ENCODE data around the gene NLRC5.
"Not testable (repeated sequence)": the region's sequence is repeated elsewhere in the genome, so short reads cannot be mapped to it uniquely, and the experiment has no call there.

Gene NLRC5

GRCh38 chr16:57041182-57042156 is 52.1 kb downstream of the NLRC5 start:
- peak; percentile 71 to 90 for DNase-seq (ENCODE audit: extremely low read depth in 1 of 2, low read depth in 1 of 2)

- DNase-seq (ENCODE audit: extremely low read depth in 1 of 2, low read depth in 1 of 2) = peak; percentile 62 to 84
Measured at GRCh38 chr16:57042157-57043111, 53.1 kb downstream of the NLRC5 start.

- no peak for DNase-seq (ENCODE audit: extremely low read depth in 1 of 2, low read depth in 1 of 2)
Measured at GRCh38 chr16:57043248-57043647, 53.9 kb downstream of the NLRC5 start.

- no peak for DNase-seq (ENCODE audit: extremely low read depth in 1 of 2, low read depth in 1 of 2)
Measured at GRCh38 chr16:57044931-57045693, 55.8 kb downstream of the NLRC5 start.

GRCh38 chr16:57045694-57046381 is 56.5 kb downstream of the NLRC5 start:
- no peak for DNase-seq (ENCODE audit: extremely low read depth in 1 of 2, low read depth in 1 of 2)

- no peak for DNase-seq (ENCODE audit: extremely low read depth in 1 of 2, low read depth in 1 of 2)
Measured at GRCh38 chr16:57048095-57048494, 58.7 kb downstream of the NLRC5 start.

- no peak for DNase-seq (ENCODE audit: extremely low read depth in 1 of 2, low read depth in 1 of 2)
Measured at GRCh38 chr16:57049678-57050077, 60.3 kb downstream of the NLRC5 start.

GRCh38 chr16:57051696-57052228 is 62.4 kb downstream of the NLRC5 start:
- DNase-seq (ENCODE audit: extremely low read depth in 1 of 2, low read depth in 1 of 2) = no peak

- DNase-seq (ENCODE audit: extremely low read depth in 1 of 2, low read depth in 1 of 2) = no peak
Measured at GRCh38 chr16:57053206-57053605, 63.8 kb downstream of the NLRC5 start.

GRCh38 chr16:57054338-57054737 is 65.0 kb downstream of the NLRC5 start:
- no peak for DNase-seq (ENCODE audit: extremely low read depth in 1 of 2, low read depth in 1 of 2)

- DNase-seq (ENCODE audit: extremely low read depth in 1 of 2, low read depth in 1 of 2) = no peak
Measured at GRCh38 chr16:57054771-57055170, 65.4 kb downstream of the NLRC5 start.

GRCh38 chr16:57055671-57056070 is 66.3 kb downstream of the NLRC5 start:
- DNase-seq (ENCODE audit: extremely low read depth in 1 of 2, low read depth in 1 of 2) = no peak

- no peak for DNase-seq (ENCODE audit: extremely low read depth in 1 of 2, low read depth in 1 of 2)
Measured at GRCh38 chr16:57058291-57058861, 69.0 kb downstream of the NLRC5 start.

- no peak for DNase-seq (ENCODE audit: extremely low read depth in 1 of 2, low read depth in 1 of 2)
Measured at GRCh38 chr16:57060323-57061083, 71.1 kb downstream of the NLRC5 start.

GRCh38 chr16:57061084-57061905 is 71.9 kb downstream of the NLRC5 start:
- no peak for DNase-seq (ENCODE audit: extremely low read depth in 1 of 2, low read depth in 1 of 2)

GRCh38 chr16:57062329-57062728 is 73.0 kb downstream of the NLRC5 start:
- no peak for DNase-seq (ENCODE audit: extremely low read depth in 1 of 2, low read depth in 1 of 2)

GRCh38 chr16:57063189-57063588 is 73.8 kb downstream of the NLRC5 start:
- DNase-seq (ENCODE audit: extremely low read depth in 1 of 2, low read depth in 1 of 2) = not testable (repeated sequence)

GRCh38 chr16:57064995-57065394 is 75.6 kb downstream of the NLRC5 start:
- no peak for DNase-seq (ENCODE audit: extremely low read depth in 1 of 2, low read depth in 1 of 2)
